ENCODE results near the gene SLC9A4.

Gene SLC9A4

DNA sequence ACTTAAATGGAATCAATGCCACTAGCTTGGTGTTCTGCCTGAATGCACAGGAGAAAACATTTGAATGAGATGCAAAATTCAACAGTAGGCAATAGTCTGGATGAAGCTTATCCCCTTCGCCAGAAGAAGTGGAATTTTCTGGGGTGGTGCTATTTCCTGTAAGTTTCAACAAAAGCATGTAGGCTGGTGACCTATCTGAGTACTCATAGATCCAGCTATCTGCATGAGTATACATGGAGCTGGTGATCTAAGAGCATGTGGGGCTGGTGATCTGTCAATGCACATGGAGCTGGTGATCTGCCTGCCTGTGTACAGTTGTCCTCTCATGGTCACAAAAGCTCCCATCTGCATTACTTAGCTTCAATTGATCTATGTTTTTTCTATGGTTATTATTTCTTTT lies 71.2 kb downstream of the SLC9A4 start:
- H3K4me3 ChIP-seq (replicated peaks; ENCODE audit: insufficient read depth, low read length), result no peak overlapping the region
- TF ChIP-seq, protein P1, sequence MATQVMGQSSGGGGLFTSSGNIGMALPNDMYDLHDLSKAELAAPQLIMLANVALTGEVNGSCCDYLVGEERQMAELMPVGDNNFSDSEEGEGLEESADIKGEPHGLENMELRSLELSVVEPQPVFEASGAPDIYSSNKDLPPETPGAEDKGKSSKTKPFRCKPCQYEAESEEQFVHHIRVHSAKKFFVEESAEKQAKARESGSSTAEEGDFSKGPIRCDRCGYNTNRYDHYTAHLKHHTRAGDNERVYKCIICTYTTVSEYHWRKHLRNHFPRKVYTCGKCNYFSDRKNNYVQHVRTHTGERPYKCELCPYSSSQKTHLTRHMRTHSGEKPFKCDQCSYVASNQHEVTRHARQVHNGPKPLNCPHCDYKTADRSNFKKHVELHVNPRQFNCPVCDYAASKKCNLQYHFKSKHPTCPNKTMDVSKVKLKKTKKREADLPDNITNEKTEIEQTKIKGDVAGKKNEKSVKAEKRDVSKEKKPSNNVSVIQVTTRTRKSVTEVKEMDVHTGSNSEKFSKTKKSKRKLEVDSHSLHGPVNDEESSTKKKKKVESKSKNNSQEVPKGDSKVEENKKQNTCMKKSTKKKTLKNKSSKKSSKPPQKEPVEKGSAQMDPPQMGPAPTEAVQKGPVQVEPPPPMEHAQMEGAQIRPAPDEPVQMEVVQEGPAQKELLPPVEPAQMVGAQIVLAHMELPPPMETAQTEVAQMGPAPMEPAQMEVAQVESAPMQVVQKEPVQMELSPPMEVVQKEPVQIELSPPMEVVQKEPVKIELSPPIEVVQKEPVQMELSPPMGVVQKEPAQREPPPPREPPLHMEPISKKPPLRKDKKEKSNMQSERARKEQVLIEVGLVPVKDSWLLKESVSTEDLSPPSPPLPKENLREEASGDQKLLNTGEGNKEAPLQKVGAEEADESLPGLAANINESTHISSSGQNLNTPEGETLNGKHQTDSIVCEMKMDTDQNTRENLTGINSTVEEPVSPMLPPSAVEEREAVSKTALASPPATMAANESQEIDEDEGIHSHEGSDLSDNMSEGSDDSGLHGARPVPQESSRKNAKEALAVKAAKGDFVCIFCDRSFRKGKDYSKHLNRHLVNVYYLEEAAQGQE (IDR thresholded peaks at IDR 0.05; ENCODE audit: insufficient replicate concordance, low read depth), result no peak
- no peak for TF ChIP-seq POLR2AphosphoS5 (IDR thresholded peaks at IDR 0.05; ENCODE audit: low read depth)
- TF ChIP-seq SPI1 (IDR thresholded peaks at IDR 0.05; ENCODE audit: borderline replicate concordance, low read depth), result no peak
- TF ChIP-seq, protein P2, sequence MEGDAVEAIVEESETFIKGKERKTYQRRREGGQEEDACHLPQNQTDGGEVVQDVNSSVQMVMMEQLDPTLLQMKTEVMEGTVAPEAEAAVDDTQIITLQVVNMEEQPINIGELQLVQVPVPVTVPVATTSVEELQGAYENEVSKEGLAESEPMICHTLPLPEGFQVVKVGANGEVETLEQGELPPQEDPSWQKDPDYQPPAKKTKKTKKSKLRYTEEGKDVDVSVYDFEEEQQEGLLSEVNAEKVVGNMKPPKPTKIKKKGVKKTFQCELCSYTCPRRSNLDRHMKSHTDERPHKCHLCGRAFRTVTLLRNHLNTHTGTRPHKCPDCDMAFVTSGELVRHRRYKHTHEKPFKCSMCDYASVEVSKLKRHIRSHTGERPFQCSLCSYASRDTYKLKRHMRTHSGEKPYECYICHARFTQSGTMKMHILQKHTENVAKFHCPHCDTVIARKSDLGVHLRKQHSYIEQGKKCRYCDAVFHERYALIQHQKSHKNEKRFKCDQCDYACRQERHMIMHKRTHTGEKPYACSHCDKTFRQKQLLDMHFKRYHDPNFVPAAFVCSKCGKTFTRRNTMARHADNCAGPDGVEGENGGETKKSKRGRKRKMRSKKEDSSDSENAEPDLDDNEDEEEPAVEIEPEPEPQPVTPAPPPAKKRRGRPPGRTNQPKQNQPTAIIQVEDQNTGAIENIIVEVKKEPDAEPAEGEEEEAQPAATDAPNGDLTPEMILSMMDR (IDR thresholded peaks at IDR 0.05; ENCODE audit: insufficient read depth, low read length), result no peak
- no peak for TF ChIP-seq GABPA (IDR thresholded peaks at IDR 0.05; ENCODE audit: low read depth)
- no peak overlapping the region for H3K27ac ChIP-seq (replicated peaks)
- no peaks in the 10 kb centered on the region for H3K27me3 ChIP-seq (ENCODE audit: insufficient read depth, poor library complexity, severe bottlenecking)
- DNase-seq (ENCODE audit: low read depth in 1 of 2, low spot score in 1 of 2), result no peak

DNA sequence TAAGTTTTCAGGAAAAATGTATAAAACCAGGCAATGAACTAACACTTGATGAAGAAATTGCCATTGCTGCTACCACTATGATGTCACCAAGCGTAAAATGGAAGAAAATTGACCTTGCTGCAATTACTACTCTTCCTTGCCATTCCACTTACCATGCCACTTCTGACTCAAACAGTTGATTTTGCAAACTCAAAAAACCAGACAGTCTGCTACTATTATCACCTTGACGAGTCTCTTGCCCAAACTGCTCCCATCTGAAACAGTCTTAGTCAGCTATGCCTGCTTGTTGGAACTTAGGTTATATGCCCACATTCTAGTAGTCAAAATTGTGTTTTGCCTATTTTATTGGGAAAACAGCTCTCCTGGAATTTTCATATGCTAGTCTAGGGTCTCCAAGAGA lies 74.4 kb downstream of the SLC9A4 start:
- no peaks in the 10 kb centered on the region for H3K27me3 ChIP-seq (ENCODE audit: insufficient read depth, poor library complexity, severe bottlenecking)
- no peak overlapping the region for H3K4me3 ChIP-seq (replicated peaks; ENCODE audit: insufficient read depth, low read length)
- TF ChIP-seq GABPA (IDR thresholded peaks at IDR 0.05; ENCODE audit: low read depth) (no peak), POLR2AphosphoS5 (IDR thresholded peaks at IDR 0.05; ENCODE audit: low read depth) (no peak), SPI1 (IDR thresholded peaks at IDR 0.05; ENCODE audit: borderline replicate concordance, low read depth) (no peak)
- TF ChIP-seq, protein P1 (IDR thresholded peaks at IDR 0.05; ENCODE audit: insufficient replicate concordance, low read depth), result no peak
- TF ChIP-seq, protein P2 (IDR thresholded peaks at IDR 0.05; ENCODE audit: insufficient read depth, low read length), result no peak
- H3K27ac ChIP-seq (replicated peaks), result no peak overlapping the region
- DNase-seq (ENCODE audit: low read depth in 1 of 2, low spot score in 1 of 2), result no peak

DNA sequence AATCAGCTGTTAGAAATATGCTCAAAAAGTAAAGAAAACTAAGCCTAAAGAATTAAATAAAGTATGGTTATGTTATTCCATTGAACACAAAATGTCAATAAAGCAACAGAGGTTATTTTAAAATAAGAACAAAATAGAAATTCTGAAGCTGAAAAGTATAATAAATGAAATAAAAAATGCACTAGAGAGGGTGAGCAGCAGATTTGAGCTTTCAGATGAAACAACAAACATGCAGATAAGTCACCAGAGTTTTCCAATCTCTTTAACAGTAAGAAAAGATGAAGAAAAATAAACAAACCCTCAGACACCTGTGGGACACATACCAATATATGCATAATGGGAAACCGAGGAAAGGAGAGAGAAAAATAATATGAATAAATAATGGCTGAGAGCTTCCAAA lies 76.0 kb downstream of the SLC9A4 start:
- no peaks in the 10 kb centered on the region for H3K27me3 ChIP-seq (ENCODE audit: insufficient read depth, poor library complexity, severe bottlenecking)
- no peak for TF ChIP-seq SPI1 (IDR thresholded peaks at IDR 0.05; ENCODE audit: borderline replicate concordance, low read depth)
- TF ChIP-seq, protein P2 (IDR thresholded peaks at IDR 0.05; ENCODE audit: insufficient read depth, low read length), result no peak
- TF ChIP-seq POLR2AphosphoS5 (IDR thresholded peaks at IDR 0.05; ENCODE audit: low read depth), result no peak

DNA sequence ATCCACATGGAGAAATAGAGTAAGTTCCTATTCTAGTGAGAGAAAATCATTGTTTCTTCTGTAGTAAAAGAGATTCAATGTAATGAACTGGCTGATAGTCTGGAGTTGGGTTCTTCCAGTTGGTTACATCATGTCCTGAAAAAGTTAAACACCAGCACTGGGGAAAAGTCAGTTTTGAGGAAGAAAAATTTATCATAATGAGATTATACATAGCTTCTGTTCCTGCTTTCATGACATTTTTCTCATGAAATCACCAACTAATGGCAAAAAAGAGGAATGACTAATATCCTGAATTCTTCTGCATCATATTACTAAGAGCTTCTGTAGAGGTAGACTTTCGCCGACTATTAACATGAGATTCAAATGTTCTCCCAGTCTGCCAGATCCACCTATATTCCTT lies 77.1 kb downstream of the SLC9A4 start:
- DNase-seq (ENCODE audit: low read depth in 1 of 2, low spot score in 1 of 2), result no peak
- TF ChIP-seq, protein P1 (IDR thresholded peaks at IDR 0.05; ENCODE audit: insufficient replicate concordance, low read depth), result no peak
- TF ChIP-seq POLR2AphosphoS5 (IDR thresholded peaks at IDR 0.05; ENCODE audit: low read depth) (no peak), SPI1 (IDR thresholded peaks at IDR 0.05; ENCODE audit: borderline replicate concordance, low read depth) (no peak), GABPA (IDR thresholded peaks at IDR 0.05; ENCODE audit: low read depth) (no peak)
- TF ChIP-seq, protein P2 (IDR thresholded peaks at IDR 0.05; ENCODE audit: insufficient read depth, low read length), result no peak
- Histone ChIP-seq H3K4me3 (replicated peaks; ENCODE audit: insufficient read depth, low read length) (no peak overlapping the region), H3K27me3 (ENCODE audit: insufficient read depth, poor library complexity, severe bottlenecking) (no peaks in the 10 kb centered on the region), H3K27ac (replicated peaks) (no peak overlapping the region)

More for the DNA sequence above, 76.0 kb downstream of the SLC9A4 start:
- no peak overlapping the region for H3K27ac ChIP-seq (replicated peaks)
- H3K4me3 ChIP-seq (replicated peaks; ENCODE audit: insufficient read depth, low read length), result no peak overlapping the region
- DNase-seq (ENCODE audit: low read depth in 1 of 2, low spot score in 1 of 2), result no peak

All from HL-60 (cell line).